ENCODE results near the gene TFAM. TPM values are rescaled to one million over a fixed set of nuclear protein-coding genes. Genes with fewer than 3 reads are reported as not detected.

Gene TFAM
- total RNA-seq, 4 donors from 2014 or later: 15.3 to 20.1 (median 17.6) TPM

DNA sequence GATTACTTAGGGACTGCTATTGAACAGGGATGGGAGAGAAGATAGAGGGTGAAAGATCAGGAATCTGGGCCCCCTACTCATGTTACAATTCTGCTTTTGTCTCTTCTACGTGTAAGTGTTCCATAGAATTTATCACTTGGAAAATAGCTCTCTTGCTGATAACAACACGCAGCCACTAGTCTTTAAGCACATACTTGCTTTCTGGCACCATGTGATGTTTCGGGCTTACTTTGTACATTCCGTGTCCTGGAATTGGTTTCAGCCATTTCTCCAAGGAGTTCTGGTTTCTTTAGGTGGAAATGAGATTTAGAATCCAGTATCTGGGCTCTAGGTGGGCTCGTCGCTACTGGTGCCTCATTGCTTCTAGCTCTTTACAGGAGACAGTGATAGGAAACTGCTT, 59.7 kb downstream of the TFAM start:
- TF ChIP-seq, protein P1, sequence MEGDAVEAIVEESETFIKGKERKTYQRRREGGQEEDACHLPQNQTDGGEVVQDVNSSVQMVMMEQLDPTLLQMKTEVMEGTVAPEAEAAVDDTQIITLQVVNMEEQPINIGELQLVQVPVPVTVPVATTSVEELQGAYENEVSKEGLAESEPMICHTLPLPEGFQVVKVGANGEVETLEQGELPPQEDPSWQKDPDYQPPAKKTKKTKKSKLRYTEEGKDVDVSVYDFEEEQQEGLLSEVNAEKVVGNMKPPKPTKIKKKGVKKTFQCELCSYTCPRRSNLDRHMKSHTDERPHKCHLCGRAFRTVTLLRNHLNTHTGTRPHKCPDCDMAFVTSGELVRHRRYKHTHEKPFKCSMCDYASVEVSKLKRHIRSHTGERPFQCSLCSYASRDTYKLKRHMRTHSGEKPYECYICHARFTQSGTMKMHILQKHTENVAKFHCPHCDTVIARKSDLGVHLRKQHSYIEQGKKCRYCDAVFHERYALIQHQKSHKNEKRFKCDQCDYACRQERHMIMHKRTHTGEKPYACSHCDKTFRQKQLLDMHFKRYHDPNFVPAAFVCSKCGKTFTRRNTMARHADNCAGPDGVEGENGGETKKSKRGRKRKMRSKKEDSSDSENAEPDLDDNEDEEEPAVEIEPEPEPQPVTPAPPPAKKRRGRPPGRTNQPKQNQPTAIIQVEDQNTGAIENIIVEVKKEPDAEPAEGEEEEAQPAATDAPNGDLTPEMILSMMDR (IDR thresholded peaks at IDR 0.05; ENCODE audit: low read depth): no peak

GRCh38 chr10:58448121-58448935, 63.1 kb downstream of the TFAM start:
- TF ChIP-seq, protein P1 (IDR thresholded peaks at IDR 0.05; ENCODE audit: low read depth): no peak

Other genes with a start within 250 kb of the TFAM start
- gene IPMK, start 117.5 kb upstream of the TFAM start, total RNA-seq: 10 to 100 TPM in 3 of 4 donors, 1 to 10 TPM in 1; 5.7 to 16.0 (median 10.4) TPM
- gene CISD1, start 116.2 kb upstream of the TFAM start, total RNA-seq: 10 to 100 TPM in 3 of 4 donors, 1 to 10 TPM in 1; 6.8 to 23.8 (median 15.2) TPM
- 10 to 100 TPM; 11.5 to 34.2 (median 14.6) TPM for gene UBE2D1, start 50.4 kb upstream of the TFAM start, total RNA-seq
- gene BICC1, start 127.5 kb downstream of the TFAM start, total RNA-seq: 10 to 100 TPM; 17.9 to 26.0 (median 23.0) TPM